Sciatic nerve (tissue), 2 donors: ENCODE results near the gene C3. TPM values are rescaled to one million over a fixed set of nuclear protein-coding genes. Genes with fewer than 3 reads are reported as not detected.
"Not testable (repeated sequence)": the region's sequence is repeated elsewhere in the genome, so short reads cannot be mapped to it uniquely, and the experiment has no call there.

Source experiments
- ATAC-seq: fragments of 200-7000 bp; cut with Tn5 transposase; one replicate; pipeline ENCODE4 v1.9.1; 2020; ENCODE audit warnings: mild to moderate bottlenecking, moderate library complexity
- DNase-seq: peaks from one replicate; pipeline ENCODE4 v3.0.0-alpha.2; 2020; ENCODE audit warnings: low spot score
- intact Hi-C: fragments of 100-400 bp; cut with DNase I; formaldehyde crosslinking; loops from one replicate; pipeline ENCODE4 v1.14.2; 2022
- total RNA-seq: library from RNA; stranded (reverse); fragmentation: NEBNext Ultra II Directional; extraction: Animal tissue kit (Norgen Biotek cat#: 25700); gene quantifications from one replicate; pipeline ENCODE4 v1.2.1, GENCODE V29; 2021
- donor health status: DM: no; HTN: no; CAD: no.
- donor health status: DM: no; HTN: no; CAD: no.

Gene C3
- total RNA-seq, 1 donor from 2014 or later: 971 TPM

- peak; percentile 16 for ATAC-seq
- intact Hi-C loops: no loop called here
- no peak for DNase-seq
Observed at GRCh38 chr19:6750062-6750461, 29.6 kb upstream of the C3 start.

DNA sequence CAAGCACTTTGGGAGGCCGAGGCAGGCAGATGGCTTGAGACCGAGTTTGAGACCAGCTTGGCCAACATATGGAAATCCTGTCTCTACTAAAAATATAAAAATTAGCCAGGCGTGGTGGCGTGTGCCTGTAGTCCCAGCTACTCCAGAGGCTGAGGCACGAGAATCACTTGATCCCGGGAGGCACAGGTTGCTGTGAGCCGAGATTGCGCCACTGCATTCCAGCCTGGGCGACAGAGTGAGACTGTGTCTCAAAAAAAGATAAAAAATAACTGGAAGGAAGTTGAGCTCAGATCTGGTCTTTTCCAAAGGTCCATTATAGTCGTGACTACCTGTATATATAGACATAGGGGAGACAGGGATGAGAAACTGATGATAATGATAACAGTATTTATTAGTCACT is 28.1 kb upstream of the C3 start:
- ATAC-seq, DNase-seq, intact Hi-C loops: not testable (repeated sequence)

GRCh38 chr19:6745965-6746364 is 25.5 kb upstream of the C3 start:
- intact Hi-C loops: no loop called here
- no peak for DNase-seq
- ATAC-seq: no peak

DNA sequence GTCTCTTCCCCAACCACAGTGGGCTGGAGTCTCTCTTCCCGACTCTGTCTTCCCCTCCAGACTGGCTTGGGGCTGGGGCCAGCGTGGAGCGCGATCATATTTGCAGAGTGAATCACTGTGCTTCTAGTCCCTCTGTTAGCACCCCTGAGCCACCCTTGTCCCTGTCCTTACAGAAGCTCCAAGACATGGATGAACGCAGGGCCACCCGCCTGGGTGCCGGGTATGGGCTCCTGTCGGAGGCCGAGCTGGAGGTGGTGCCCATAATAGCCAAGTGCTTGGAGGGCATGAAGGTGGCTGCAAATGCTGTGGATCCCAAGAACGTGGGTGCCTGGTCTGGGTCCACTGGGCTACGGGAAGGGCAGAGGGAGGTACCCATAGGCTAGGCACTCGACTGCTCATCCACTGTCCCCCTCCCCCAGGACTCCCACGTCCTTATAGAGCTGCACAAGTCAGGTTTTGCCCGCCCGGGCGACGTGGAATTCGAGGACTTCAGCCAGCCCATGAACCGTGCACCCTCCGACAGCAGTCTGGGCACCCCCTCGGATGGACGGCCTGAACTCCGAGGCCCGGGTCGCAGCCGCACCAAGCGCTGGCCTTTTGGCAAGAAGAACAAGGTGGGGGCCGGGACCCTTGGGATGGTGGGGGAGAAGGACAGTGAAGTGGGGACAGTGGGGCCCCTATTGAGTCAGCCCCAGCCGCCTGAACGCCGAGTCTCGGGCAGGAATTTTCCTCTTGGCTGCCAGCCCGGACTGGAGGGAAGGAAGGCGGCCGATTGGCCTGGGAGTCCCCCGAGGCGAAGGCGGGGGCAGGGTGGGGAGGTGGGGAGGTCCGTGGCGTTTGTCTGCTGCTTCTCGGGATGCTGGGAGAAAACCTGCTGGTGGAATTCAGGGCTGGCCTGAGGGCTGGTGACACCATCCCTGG is 24.2 kb upstream of the C3 start:
- DNase-seq: peak; percentile 91
- ATAC-seq: peak; percentile 89
- intact Hi-C loops: no loop called here

GRCh38 chr19:6743714-6744380 is 23.4 kb upstream of the C3 start:
- ATAC-seq (no peak), DNase-seq (no peak)
- intact Hi-C loops: no loop called here

DNA sequence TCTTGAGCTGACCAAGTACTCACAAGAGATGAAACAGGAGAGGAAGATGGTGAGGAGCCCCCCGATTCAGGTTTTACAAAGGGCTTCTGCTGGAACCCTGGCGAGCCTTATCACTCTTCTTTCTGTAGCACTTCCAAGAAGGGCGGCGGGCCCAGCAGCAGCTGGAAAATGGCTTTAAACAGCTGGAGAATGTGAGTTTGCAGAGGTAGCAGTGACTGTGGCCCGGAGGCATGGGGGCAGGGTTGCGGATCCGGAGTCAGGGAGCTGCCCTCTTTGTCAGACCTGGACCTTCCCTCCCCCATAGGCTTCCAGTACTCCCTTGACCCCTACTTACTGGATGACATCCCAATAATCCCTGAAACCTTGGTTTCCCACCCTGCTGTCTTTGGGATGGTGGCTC is 22.6 kb upstream of the C3 start:
- intact Hi-C loops: no loop called here
- no peak for DNase-seq
- ATAC-seq: no peak

- peak; percentile 82 for DNase-seq
- intact Hi-C loops: no loop called here
Observed at GRCh38 chr19:6740589-6741343, 20.3 kb upstream of the C3 start.

GRCh38 chr19:6739883-6740588 is 19.6 kb upstream of the C3 start:
- intact Hi-C loops: no loop called here
- DNase-seq (peak; percentile 82), ATAC-seq (no peak)

More at GRCh38 chr19:6740589-6741343, 20.3 kb upstream of the C3 start:
- ATAC-seq: no peak

DNA sequence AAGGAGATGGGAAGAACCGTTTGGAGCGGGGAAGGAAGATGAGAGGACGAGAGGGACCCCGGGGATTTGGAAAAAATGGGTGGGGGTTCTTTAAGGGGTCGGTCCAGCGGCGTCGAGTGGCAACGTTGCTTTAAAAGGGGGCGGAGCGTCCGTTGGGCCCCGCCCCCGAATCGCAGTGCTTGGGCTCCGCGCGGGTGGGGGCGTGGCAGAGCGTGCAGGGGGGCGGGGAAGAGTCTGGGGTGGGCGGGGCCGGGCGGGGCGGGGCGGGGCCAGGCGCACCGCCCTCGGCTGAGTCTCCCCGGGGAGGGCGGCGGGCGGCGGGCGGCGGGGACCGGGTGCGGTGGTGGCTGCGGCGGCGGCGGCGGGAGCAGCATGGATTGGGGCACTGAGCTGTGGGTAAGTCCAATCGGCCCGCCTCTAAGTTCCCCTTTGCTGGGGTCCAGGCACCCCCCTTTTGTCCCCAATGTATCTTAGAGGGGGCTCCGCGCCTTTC is 19.0 kb upstream of the C3 start, which contains the start of gene TRIP10:
TRIP10 (plus strand) TSS at position 291 of the 493 bp plus-strand sequence; CDS start at position 373, 82 bp downstream.
- peak; percentile 58 for ATAC-seq
- intact Hi-C loops: no loop called here
- peak; percentile 93 for DNase-seq

GRCh38 chr19:6738787-6739389 is 18.4 kb upstream of the C3 start:
- intact Hi-C loops: no loop called here
- ATAC-seq: peak; percentile 0

DNA sequence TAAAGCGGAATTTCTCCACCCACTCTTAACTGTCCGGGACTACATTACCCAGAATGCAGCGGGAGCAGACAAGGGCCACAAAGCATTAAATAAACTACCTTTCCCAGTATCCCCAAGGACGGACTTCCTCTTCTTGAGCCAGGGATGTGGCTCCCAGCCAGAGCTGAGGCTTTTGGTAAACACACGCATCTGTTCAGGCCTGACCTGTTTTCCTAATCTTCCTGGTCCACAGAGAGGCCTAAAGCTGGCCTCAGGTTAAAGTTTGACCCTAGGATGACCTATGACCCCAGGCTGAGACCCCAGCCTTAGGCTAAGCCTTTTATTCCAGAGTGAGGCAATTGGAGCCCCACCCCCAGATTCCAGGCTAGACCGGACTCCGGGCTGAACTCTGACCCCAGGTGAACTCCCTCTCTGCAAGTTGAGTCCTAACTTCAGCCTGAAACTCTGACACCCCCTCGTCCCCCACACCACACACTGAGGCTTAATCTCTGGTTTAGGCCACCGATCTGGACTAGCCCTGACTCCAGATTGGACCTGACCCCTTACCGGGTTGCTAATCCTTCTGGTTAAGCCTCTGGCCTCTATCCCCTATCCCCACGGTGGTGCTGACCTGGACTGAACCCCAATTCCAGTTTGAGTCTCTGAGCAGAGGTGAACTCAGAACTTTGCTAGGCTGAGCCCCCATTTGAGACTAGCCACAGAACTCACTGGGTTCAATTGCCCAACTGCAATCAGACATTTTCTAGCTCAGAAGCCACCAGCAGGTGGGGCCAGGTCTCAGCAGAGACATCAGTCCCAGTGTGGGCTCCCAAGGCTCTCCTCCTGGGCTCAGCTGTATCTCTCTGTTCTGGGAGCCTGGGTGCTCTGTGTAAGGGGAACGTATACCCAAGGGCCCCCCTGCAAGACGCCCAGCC is 17.7 kb upstream of the C3 start:
- ATAC-seq (peak; percentile 29), DNase-seq (peak; percentile 97)
- intact Hi-C loops: no loop called here

More at GRCh38 chr19:6738787-6739389, 18.4 kb upstream of the C3 start:
- peak; percentile 83 for DNase-seq

DNA sequence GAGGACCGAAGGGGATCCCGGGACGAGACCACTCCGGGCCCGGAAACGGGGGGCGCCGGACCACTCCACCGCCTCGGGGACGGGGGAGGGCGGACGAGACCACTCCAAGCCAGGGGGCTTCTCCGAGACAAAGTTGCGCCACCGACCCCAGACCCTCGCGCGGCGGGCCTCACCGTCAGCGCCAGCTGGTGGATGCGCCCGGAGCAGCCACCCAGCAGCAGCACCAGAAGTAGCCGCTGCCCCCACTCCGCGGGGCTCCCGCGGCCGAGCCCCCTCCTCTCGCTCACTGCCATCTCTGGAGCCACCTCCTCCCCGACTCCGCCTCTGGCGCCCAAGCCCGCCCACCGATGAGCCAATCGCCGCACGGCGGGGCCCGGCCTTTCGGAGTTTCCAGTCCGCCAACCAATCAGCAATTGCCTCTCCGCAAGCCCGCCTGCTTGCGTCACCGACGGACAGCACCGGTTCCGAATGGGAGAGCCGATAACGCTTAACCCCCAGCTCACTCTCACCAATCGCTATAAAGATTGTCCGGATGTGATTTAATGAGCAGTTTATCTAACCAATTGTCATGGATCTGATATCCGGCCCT is 16.9 kb upstream of the C3 start, which contains the start of gene GPR108:
GPR108 (minus strand) TSS at position 297 of the 589 bp plus-strand sequence; CDS start at position 293, 4 bp downstream.
- intact Hi-C loops: no loop called here
- peak; percentile 100 for DNase-seq
- ATAC-seq: peak; percentile 89

- ATAC-seq (no peak), DNase-seq (no peak)
- intact Hi-C loops: no loop called here
Observed at GRCh38 chr19:6736917-6737283, 16.4 kb upstream of the C3 start.

DNA sequence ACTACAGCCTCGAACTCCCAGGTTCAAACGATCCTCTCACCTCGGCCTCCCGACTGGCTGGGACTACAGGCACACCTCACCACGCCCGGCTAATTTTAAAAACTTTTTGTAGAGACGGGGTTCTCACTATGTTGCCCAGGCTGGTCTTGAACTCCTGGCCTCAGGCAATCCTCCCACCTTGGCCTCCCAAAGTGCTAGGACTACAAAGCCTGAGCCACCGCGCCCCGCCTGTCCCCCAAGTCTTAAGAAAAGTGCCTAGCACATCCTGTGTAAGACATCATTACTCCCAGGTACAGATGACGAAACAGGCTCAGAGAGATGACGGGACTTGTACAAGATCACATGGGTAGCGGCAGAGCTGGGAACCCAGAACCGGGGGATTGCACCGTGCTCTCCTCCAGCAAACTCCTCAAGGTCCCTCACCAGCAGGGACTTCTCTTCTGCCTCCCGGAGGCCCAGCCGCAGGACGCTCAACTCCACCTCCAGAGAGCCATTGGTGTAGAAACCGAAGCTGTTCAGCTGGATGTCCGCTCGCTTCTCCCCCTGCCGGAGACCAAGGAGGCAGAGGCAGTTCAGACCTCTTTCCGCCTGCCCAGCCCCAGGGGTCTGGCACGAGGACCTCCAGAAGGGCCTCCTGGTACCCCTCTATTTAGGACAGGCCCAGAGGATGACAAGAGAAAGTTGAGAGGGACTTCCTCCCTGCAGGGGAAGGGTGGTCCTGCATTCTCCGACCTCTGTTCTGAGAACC is 15.9 kb upstream of the C3 start:
- DNase-seq (peak; percentile 84), ATAC-seq (peak; percentile 15)
- intact Hi-C loops: no loop called here

- intact Hi-C loops: no loop called here
- no peak for DNase-seq
- no peak for ATAC-seq
Observed at GRCh38 chr19:6735181-6735911, 14.9 kb upstream of the C3 start.
